Liver (tissue), 9 donors: ENCODE measurements around the gene HES5. TPM values are rescaled to one million over a fixed set of nuclear protein-coding genes. Genes with fewer than 3 reads are reported as not detected.

ENCODE experiments used
- DNase-seq: peaks from one replicate; pipeline ENCODE4 v3.0.0-alpha.2; 2017; ENCODE audit warnings: low spot score
- H3K27ac ChIP-seq, 2 donors: one replicate each; pipeline ENCODE4 v1.7.0; 2013; ENCODE audit warnings: inconsistent platforms in 2 of 2, low read length in 2 of 2, control low read depth in 1 of 2, low read depth in 1 of 2, mild to moderate bottlenecking in 1 of 2
- H3K27me3 ChIP-seq, 4 donors: one replicate each; pipeline versions ENCODE4 v1.6.1 to v1.7.0; 2013; ENCODE audit warnings: low read length in 3 of 4, inconsistent platforms in 1 of 4, mild to moderate bottlenecking in 1 of 4, moderate library complexity in 1 of 4; ENCODE audit not compliant: control insufficient read depth in 4 of 4, insufficient read depth in 4 of 4
- H3K36me3 ChIP-seq, 4 donors: one replicate each; pipeline versions ENCODE4 v1.6.1 to v1.7.0; 2013; ENCODE audit warnings: low read length in 3 of 4, mild to moderate bottlenecking in 3 of 4, low read depth in 1 of 4, moderate library complexity in 1 of 4; ENCODE audit not compliant: control insufficient read depth in 4 of 4, insufficient read depth in 3 of 4
- H3K4me1 ChIP-seq, 4 donors: one replicate each; pipeline versions ENCODE4 v1.6.1 to v1.7.0; 2013; ENCODE audit warnings: low read length in 3 of 4, mild to moderate bottlenecking in 3 of 4, moderate library complexity in 1 of 4; ENCODE audit not compliant: control insufficient read depth in 4 of 4, insufficient read depth in 4 of 4
- H3K4me3 ChIP-seq, 3 donors: one replicate each; pipeline versions ENCODE4 v1.6.1 to v1.7.0; 2013; ENCODE audit warnings: low read length in 3 of 3, control low read depth in 1 of 3, low read depth in 1 of 3, mild to moderate bottlenecking in 1 of 3
- H3K9ac ChIP-seq, 2 donors: one replicate each; pipeline ENCODE4 v1.7.0; 2013; ENCODE audit warnings: low read length in 2 of 2, mild to moderate bottlenecking in 2 of 2, moderate library complexity in 2 of 2, control low read depth in 1 of 2, low read depth in 1 of 2
- H3K9me3 ChIP-seq, 4 donors: one replicate each; pipeline versions ENCODE4 v1.6.1 to v1.7.0; 2013; ENCODE audit warnings: low read length in 3 of 4; ENCODE audit not compliant: control insufficient read depth in 4 of 4
- FOXA1 ChIP-seq: IDR thresholded peaks from 2 replicates; pipeline ENCODE4 v1.6.1; 2016; ENCODE audit warnings: antibody characterized with exemption
- FOXA2 ChIP-seq: IDR thresholded peaks from 2 replicates; pipeline ENCODE4 v1.6.1; 2016; ENCODE audit warnings: antibody characterized with exemption
- NR2F2 ChIP-seq: IDR thresholded peaks from 2 replicates; pipeline ENCODE4 v1.6.1; 2016; ENCODE audit warnings: antibody characterized with exemption
- RAD21 ChIP-seq, 2 donors: IDR thresholded peaks; 2 replicates each; pipeline ENCODE4 v1.6.1; 2016; ENCODE audit warnings: antibody characterized with exemption in 2 of 2, mild to moderate bottlenecking in 2 of 2
- TAF1 ChIP-seq: conservative IDR thresholded peaks from 2 replicates; pipeline ENCODE4 v1.6.1; 2016; ENCODE audit warnings: antibody characterized with exemption, mild to moderate bottlenecking
- YY1 ChIP-seq: IDR thresholded peaks from 2 replicates; pipeline ENCODE4 v1.6.1; 2016; ENCODE audit warnings: antibody characterized with exemption, mild to moderate bottlenecking
- WGBS: extraction: QIAGEN DNeasy Blood & Tissue Kit; methylation state at CpG from one replicate; pipeline ENCODE4 v1.1.7; 2013; 5-methylcytosine and 5-hydroxymethylcytosine counted together
- polyA plus RNA-seq, 2 donors: library from polyadenylated mRNA; stranded (reverse) in 1 of 2; unstranded in 1 of 2; fragments of 200-250 nt in 1 of 2; fragments of >200 nt in 1 of 2; fragmentation: Nextera tagmentation in 1 of 2; extraction: Ambion mirVana in 1 of 2; gene quantifications; one replicate each; pipeline versions ENCODE4 v1.2.1 to v1.2.3, GENCODE V29; 2013 to 2015
- total RNA-seq, 2 donors: library from RNA; depleted of rRNA; stranded (reverse); fragments of >200 nt; gene quantifications; one replicate each; pipeline ENCODE4 v1.2.3, GENCODE V29; 2014
- TF ChIP-seq, protein P1 (sequence below): fragments of 150-350 bp; IDR thresholded peaks from 2 replicates; pipeline ENCODE4 v1.5.1; 2017; ENCODE audit warnings: improper control_type of control experiment, low read depth, low read length; ENCODE audit not compliant: missing input control
- TF ChIP-seq, protein P2 (sequence below): IDR thresholded peaks from 2 replicates; pipeline ENCODE4 v1.6.1; 2016; ENCODE audit warnings: antibody characterized with exemption
- TF ChIP-seq, protein P3 (sequence below): IDR thresholded peaks from 2 replicates; pipeline ENCODE4 v1.6.1; 2016; ENCODE audit warnings: antibody characterized with exemption
- TF ChIP-seq, protein P4 (sequence below): IDR thresholded peaks from 2 replicates; pipeline ENCODE4 v1.6.1; 2016; ENCODE audit warnings: antibody characterized with exemption
- TF ChIP-seq, protein P5 (sequence below): IDR thresholded peaks from 2 replicates; pipeline ENCODE4 v1.6.1; 2016; ENCODE audit warnings: antibody characterized with exemption, mild to moderate bottlenecking
- donor health status: healthy.
- donor health status: healthy.
- donor health status: healthy.
- donor health status: healthy.
- donor health status: healthy.

The HES5 gene
- total and polyA plus RNA-seq, 4 donors: 0.08 to 0.93 TPM; not detected in 2

DNA sequence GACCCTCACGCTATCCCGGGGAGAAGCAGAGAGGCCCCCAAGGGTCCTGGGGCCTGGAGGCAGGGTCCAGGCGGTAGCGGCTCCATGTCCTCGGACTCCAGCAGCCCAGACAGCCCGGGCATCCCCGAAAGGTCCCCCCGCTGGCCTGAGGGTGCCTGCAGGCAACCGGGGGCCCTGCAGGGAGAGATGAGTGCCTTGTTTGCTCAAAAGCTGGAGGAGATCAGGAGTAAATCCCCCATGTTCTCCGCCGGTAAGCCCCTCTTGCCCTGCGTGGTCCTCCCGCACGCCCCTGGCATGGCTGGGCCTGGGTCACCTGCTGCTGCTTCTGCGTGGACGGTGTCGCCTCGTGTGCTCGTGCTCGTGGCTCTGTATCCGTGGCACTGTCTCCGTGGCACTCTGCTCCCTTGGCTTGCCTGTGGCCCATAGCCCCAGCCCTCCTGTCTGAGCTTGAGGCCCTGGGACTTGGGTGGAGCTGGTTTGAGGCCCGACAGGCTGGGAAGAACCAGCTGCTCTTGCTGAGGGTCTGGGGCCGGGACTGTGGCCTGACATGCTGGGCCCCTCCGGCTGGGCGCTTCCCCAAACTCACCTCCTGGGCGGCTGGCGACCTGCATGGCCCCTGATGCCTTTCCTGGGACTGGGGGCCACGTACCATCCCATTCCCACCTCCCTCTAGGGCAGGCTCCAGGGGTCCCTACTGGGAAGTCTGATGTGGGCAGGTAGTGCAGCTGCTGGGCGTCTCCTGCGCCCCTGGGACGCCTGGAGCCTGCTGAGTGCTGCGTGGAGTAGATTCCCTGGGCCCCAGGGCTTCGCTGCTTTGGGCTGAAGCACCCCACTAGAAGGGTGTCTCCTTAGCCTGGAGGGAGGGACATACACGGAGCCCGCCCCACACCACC, 27.2 kb downstream of the HES5 start:
- Histone ChIP-seq H3K27ac (no peak overlapping the region), H3K4me3 (no peak overlapping the region), H3K36me3 (peaks cover 0 to 2% (median 0%) of the 10 kb centered on the region in 4 donors), H3K9ac (no peak overlapping the region), H3K27me3 (no peaks in the 10 kb centered on the region), H3K4me1 (peaks cover 0 to 6% (median 0%) of the 10 kb centered on the region in 4 donors), H3K9me3 (no peaks in the 10 kb centered on the region)
- WGBS: 81% methylated on average over 36 of the region's 36 CpGs
- TF ChIP-seq, protein P1, sequence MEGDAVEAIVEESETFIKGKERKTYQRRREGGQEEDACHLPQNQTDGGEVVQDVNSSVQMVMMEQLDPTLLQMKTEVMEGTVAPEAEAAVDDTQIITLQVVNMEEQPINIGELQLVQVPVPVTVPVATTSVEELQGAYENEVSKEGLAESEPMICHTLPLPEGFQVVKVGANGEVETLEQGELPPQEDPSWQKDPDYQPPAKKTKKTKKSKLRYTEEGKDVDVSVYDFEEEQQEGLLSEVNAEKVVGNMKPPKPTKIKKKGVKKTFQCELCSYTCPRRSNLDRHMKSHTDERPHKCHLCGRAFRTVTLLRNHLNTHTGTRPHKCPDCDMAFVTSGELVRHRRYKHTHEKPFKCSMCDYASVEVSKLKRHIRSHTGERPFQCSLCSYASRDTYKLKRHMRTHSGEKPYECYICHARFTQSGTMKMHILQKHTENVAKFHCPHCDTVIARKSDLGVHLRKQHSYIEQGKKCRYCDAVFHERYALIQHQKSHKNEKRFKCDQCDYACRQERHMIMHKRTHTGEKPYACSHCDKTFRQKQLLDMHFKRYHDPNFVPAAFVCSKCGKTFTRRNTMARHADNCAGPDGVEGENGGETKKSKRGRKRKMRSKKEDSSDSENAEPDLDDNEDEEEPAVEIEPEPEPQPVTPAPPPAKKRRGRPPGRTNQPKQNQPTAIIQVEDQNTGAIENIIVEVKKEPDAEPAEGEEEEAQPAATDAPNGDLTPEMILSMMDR: no peak
- TF ChIP-seq TAF1: no peak
- no peak for TF ChIP-seq RAD21 (IDR thresholded peaks at IDR 0.05)
- TF ChIP-seq, protein P2, sequence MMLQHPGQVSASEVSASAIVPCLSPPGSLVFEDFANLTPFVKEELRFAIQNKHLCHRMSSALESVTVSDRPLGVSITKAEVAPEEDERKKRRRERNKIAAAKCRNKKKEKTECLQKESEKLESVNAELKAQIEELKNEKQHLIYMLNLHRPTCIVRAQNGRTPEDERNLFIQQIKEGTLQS: no peak
- TF ChIP-seq, protein P3, sequence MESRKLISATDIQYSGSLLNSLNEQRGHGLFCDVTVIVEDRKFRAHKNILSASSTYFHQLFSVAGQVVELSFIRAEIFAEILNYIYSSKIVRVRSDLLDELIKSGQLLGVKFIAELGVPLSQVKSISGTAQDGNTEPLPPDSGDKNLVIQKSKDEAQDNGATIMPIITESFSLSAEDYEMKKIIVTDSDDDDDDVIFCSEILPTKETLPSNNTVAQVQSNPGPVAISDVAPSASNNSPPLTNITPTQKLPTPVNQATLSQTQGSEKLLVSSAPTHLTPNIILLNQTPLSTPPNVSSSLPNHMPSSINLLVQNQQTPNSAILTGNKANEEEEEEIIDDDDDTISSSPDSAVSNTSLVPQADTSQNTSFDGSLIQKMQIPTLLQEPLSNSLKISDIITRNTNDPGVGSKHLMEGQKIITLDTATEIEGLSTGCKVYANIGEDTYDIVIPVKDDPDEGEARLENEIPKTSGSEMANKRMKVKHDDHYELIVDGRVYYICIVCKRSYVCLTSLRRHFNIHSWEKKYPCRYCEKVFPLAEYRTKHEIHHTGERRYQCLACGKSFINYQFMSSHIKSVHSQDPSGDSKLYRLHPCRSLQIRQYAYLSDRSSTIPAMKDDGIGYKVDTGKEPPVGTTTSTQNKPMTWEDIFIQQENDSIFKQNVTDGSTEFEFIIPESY: no peak
- no peak for TF ChIP-seq NR2F2
- DNase-seq: no peak

DNA sequence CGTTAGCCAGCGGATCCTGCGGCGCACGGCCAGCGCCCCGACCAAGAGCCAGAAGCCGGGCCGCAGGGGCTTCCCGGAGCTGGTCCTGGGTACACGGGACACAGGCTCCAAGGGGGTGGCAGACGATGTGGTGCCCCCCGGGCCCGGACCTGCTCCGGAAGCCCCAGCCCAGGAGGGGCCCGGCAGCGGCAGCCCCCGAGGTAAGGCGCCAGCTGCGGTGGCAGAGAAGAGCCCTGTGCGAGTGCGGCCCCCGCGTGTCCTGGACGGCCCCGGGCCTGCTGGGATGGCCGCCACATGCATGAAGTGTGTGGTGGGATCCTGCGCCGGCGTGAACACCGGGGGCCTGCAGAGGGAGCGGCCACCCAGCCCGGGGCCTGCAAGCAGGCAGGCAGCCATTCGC, 27.9 kb downstream of the HES5 start:
- Histone ChIP-seq H3K4me1 (peaks cover 0 to 6% (median 0%) of the 10 kb centered on the region in 4 donors), H3K4me3 (no peak overlapping the region), H3K27me3 (no peaks in the 10 kb centered on the region), H3K27ac (no peak overlapping the region), H3K36me3 (no peaks in the 10 kb centered on the region), H3K9me3 (no peaks in the 10 kb centered on the region), H3K9ac (no peak overlapping the region)
- TF ChIP-seq FOXA2: no peak
- TF ChIP-seq, protein P4, sequence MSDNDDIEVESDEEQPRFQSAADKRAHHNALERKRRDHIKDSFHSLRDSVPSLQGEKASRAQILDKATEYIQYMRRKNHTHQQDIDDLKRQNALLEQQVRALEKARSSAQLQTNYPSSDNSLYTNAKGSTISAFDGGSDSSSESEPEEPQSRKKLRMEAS: no peak
- TF ChIP-seq, protein P3: no peak
- no peak for TF ChIP-seq YY1
- TF ChIP-seq, protein P5, sequence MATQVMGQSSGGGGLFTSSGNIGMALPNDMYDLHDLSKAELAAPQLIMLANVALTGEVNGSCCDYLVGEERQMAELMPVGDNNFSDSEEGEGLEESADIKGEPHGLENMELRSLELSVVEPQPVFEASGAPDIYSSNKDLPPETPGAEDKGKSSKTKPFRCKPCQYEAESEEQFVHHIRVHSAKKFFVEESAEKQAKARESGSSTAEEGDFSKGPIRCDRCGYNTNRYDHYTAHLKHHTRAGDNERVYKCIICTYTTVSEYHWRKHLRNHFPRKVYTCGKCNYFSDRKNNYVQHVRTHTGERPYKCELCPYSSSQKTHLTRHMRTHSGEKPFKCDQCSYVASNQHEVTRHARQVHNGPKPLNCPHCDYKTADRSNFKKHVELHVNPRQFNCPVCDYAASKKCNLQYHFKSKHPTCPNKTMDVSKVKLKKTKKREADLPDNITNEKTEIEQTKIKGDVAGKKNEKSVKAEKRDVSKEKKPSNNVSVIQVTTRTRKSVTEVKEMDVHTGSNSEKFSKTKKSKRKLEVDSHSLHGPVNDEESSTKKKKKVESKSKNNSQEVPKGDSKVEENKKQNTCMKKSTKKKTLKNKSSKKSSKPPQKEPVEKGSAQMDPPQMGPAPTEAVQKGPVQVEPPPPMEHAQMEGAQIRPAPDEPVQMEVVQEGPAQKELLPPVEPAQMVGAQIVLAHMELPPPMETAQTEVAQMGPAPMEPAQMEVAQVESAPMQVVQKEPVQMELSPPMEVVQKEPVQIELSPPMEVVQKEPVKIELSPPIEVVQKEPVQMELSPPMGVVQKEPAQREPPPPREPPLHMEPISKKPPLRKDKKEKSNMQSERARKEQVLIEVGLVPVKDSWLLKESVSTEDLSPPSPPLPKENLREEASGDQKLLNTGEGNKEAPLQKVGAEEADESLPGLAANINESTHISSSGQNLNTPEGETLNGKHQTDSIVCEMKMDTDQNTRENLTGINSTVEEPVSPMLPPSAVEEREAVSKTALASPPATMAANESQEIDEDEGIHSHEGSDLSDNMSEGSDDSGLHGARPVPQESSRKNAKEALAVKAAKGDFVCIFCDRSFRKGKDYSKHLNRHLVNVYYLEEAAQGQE: no peak
- no peak for TF ChIP-seq FOXA1
- TF ChIP-seq TAF1: no peak
- WGBS: 85% methylated on average over 34 of the region's 34 CpGs
- DNase-seq: no peak
